ENCODE results near the gene AHRR. TPM values are rescaled to one million over a fixed set of nuclear protein-coding genes. Genes with fewer than 3 reads are reported as not detected.

The AHRR gene
- total and polyA plus RNA-seq, 9 of the 15 experiments (the other 6 are each of a cell fraction or from before 2014, with no cell fraction given) = 0.06 to 1.6 (median 0.75) TPM; not detected in 1

DNA sequence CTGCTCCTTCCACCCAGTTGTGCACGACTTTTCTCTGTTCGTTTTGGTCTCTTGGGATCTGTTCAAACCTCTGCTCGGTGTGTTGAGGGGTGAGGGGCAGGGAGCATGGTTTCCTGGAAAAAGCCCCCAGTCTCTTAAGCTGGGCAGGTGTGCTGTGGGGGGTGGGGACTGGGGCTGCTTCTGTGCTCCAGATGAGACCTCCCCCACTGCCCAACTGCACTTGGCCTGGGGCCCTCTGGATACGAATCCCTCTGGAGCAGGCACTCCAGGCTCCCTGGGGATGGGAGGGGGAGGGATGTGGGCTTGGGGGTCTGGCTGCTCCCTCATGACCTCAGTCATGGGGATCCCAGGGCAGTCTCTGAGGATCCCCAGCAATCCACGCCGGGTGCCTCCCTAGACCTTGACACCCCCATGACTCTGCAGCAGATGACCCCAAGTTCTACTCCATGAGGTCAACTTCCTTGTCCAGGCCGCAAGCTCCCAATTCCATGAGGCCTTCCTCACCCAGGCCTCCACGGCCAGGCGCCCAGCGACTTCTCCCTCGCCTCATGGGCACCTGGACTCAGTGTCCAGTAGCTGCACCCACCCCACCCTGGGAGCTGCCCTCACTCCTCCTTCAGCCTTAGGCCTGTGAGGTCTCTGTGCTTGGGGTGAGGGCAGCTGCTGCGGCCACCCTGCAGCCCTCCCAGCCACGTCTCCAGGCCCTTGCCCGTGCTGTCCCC, 5.9 kb upstream of the AHRR start:
- POLR2A ChIA-PET = interaction anchor here (0.6 to 1.0 kb wide), 3 partner anchors 29 to 68 kb away, joined by 3 to 5 read pairs (median 5); no protein-coding TSS in a partner anchor
- Histone ChIP-seq H3K4me3 (no peak overlapping the region), H3K27me3 (ENCODE audit: control insufficient read depth in 2 of 2, insufficient read depth in 2 of 2, low read length in 2 of 2) (no peaks in the 10 kb centered on the region), H3K9me3 (replicated peaks; ENCODE audit: control insufficient read depth, insufficient read depth, low read depth, low read length) (no peaks in the 10 kb centered on the region), H4K20me1 (replicated peaks; ENCODE audit: control insufficient read depth, insufficient read depth, low read length) (peaks cover 16% of the 10 kb centered on the region), H3K27ac (ENCODE audit: extremely low read depth, low read depth, low read length) (no peak overlapping the region), H2AFZ (ENCODE audit: low read depth, low read length) (no peak overlapping the region), H3K9ac (ENCODE audit: insufficient read depth in 1 of 2, low read depth in 2 of 2, low read length in 2 of 2) (peak overlapping the region in 1 of 2 experiments; percentile 26; a peak in 2 of 4 replicates), H3K9me1 (ENCODE audit: control insufficient read depth, insufficient read depth, low read length) (no peaks in the 10 kb centered on the region), H3K79me2 (ENCODE audit: control insufficient read depth, insufficient read depth, low read length) (no peaks in the 10 kb centered on the region), H3K36me3 (ENCODE audit: control insufficient read depth, insufficient read depth, low read length) (peaks cover 52% of the 10 kb centered on the region; the same call in 2 of the 3 replicates), H3K4me2 (ENCODE audit: insufficient read depth, low read length) (no peak overlapping the region), H3K4me1 (replicated peaks in 1 of 2; ENCODE audit: control insufficient read depth in 2 of 2, insufficient read depth in 2 of 2, low read length in 2 of 2) (peaks cover 0 to 33% of the 10 kb centered on the region in 2 experiments; a peak in 2 of 5 replicates)
- DNase-seq (ENCODE audit: extremely low read depth in 1 of 4, low spot score in 3 of 4) (no peak), ATAC-seq (no peak), FAIRE-seq (no peak)
- in situ Hi-C loops (cut with MboI) (no loop called here), intact Hi-C loops (cut with micrococcal nuclease) (no loop called here)
- no TSS peak for BruUV-seq (replicated peaks)
- CTCF ChIA-PET (ENCODE audit: low intra/inter-chr PET ratio) = no interaction called here
- 67% methylated on average over 11 of the region's 14 CpGs for WGBS (ENCODE audit: insufficient coverage, low coverage, missing lambda C conversion rate)
- no peak for TF ChIP-seq THAP12 (CRISPR knock-in tag; IDR thresholded peaks at IDR 0.05)
- no peak for TF ChIP-seq PHF20 (IDR thresholded peaks at IDR 0.05; ENCODE audit: partially characterized antibody)
- TF ChIP-seq, protein P1, sequence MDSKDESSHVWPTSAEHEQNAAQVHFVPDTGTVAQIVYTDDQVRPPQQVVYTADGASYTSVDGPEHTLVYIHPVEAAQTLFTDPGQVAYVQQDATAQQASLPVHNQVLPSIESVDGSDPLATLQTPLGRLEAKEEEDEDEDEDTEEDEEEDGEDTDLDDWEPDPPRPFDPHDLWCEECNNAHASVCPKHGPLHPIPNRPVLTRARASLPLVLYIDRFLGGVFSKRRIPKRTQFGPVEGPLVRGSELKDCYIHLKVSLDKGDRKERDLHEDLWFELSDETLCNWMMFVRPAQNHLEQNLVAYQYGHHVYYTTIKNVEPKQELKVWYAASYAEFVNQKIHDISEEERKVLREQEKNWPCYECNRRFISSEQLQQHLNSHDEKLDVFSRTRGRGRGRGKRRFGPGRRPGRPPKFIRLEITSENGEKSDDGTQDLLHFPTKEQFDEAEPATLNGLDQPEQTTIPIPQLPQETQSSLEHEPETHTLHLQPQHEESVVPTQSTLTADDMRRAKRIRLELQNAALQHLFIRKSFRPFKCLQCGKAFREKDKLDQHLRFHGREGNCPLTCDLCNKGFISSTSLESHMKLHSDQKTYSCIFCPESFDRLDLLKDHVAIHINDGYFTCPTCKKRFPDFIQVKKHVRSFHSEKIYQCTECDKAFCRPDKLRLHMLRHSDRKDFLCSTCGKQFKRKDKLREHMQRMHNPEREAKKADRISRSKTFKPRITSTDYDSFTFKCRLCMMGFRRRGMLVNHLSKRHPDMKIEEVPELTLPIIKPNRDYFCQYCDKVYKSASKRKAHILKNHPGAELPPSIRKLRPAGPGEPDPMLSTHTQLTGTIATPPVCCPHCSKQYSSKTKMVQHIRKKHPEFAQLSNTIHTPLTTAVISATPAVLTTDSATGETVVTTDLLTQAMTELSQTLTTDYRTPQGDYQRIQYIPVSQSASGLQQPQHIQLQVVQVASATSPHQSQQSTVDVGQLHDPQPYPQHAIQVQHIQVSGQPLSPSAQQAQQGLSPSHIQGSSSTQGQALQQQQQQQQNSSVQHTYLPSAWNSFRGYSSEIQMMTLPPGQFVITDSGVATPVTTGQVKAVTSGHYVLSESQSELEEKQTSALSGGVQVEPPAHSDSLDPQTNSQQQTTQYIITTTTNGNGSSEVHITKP (IDR thresholded peaks at IDR 0.05; ENCODE audit: partially characterized antibody) = no peak
- TF ChIP-seq, protein P2, sequence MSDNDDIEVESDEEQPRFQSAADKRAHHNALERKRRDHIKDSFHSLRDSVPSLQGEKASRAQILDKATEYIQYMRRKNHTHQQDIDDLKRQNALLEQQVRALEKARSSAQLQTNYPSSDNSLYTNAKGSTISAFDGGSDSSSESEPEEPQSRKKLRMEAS (CRISPR knock-in tag; IDR thresholded peaks at IDR 0.05) = no peak
- no peak for TF ChIP-seq ZNF217 (CRISPR knock-in tag; IDR thresholded peaks at IDR 0.05)
- TF ChIP-seq, protein P3, sequence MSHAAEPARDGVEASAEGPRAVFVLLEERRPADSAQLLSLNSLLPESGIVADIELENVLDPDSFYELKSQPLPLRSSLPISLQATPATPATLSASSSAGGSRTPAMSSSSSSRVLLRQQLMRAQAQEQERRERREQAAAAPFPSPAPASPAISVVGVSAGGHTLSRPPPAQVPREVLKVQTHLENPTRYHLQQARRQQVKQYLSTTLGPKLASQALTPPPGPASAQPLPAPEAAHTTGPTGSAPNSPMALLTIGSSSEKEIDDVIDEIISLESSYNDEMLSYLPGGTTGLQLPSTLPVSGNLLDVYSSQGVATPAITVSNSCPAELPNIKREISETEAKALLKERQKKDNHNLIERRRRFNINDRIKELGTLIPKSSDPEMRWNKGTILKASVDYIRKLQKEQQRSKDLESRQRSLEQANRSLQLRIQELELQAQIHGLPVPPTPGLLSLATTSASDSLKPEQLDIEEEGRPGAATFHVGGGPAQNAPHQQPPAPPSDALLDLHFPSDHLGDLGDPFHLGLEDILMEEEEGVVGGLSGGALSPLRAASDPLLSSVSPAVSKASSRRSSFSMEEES (CRISPR knock-in tag; IDR thresholded peaks at IDR 0.05) = no peak
- no peak for TF ChIP-seq MTA2 (IDR thresholded peaks at IDR 0.05; ENCODE audit: low read depth)
- TF ChIP-seq NELFE (IDR thresholded peaks at IDR 0.05; ENCODE audit: insufficient read depth, insufficient read length) = no peak
- no peak for TF ChIP-seq U2AF2 (optimal IDR thresholded peaks at IDR 0.05; ENCODE audit: low read depth, low read length)
- no peak for TF ChIP-seq DPF2 (IDR thresholded peaks at IDR 0.05)
- no peak for TF ChIP-seq MXD1 (CRISPR knock-in tag; IDR thresholded peaks at IDR 0.05; ENCODE audit: borderline replicate concordance, poor library complexity, severe bottlenecking)
- no peak for TF ChIP-seq ELF1 (tag; IDR thresholded peaks at IDR 0.05)
- TF ChIP-seq PYGO2 (tag; IDR thresholded peaks at IDR 0.05) = no peak
